HL-60/S4 treated with retinoic acid at 250 ng/mL for 4 days and 3 days (cell line): Measurements from ENCODE around the gene DNAAF2.
"Not testable (repeated sequence)": the region's sequence is repeated elsewhere in the genome, so short reads cannot be mapped to it uniquely, and the experiment has no call there.

Experiments
- in situ Hi-C: fragments of 300-500 bp; cut with MboI; formaldehyde crosslinking; loops from 2 replicates; pipeline ENCODE4 v1.7.0; 2022; ENCODE audit warnings: low sequenced_read_pairs

Gene DNAAF2

DNA sequence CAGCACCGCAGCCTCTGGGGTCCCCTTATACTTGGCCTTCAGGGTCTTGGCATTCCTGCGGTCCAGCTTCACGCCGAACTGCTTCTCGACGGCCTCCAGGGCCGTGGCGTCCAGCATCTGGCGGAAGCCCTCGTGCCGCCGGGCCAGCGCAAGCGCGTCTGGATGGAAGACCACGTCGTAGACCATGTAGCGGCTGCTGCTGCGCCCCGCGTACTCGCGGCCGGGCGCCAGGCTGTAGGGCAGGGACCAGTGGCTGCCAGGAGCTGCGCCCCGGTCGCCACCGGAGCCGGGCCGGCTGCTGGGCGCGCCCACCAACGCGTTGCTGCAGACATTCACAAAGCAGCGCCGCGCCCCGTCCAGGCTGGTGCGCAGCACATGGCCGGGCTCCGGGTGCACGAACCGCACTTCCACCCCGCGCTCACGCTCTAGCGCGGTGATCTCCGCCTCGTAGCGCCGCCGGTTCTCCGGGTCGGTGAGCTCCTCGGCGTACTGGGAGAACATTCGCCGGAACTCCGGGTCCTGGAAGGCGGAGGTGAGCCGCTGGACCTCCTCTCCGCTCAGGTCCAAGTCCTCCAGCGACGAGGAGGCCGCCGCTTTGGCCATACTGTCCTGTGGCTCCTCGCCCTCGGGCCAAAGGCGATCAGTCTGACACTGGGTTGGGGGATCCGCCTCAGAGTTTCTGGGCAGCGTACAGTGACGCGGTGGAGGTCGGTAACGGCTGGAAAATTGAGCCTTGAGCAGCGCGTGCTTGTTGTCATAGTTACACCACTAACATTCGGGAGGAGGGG lies at the start of gene DNAAF2:
Gene DNAAF2 (minus strand): TSS at position 698 of the 788 bp plus-strand sequence. CDS start 95 bp downstream, at position 603.
- in situ Hi-C loops = no loop called here

- in situ Hi-C loops = no loop called here
These were observed 44.2 kb upstream of the DNAAF2 start for GRCh38 chr14:49679271-49679670.

GRCh38 chr14:49677643-49678042 lies 42.6 kb upstream of the DNAAF2 start:
- in situ Hi-C loops = no loop called here

GRCh38 chr14:49673586-49673985 lies 38.5 kb upstream of the DNAAF2 start:
- in situ Hi-C loops = no loop called here

- in situ Hi-C loops = no loop called here
These were observed 35.4 kb upstream of the DNAAF2 start for GRCh38 chr14:49670475-49670874.

DNA sequence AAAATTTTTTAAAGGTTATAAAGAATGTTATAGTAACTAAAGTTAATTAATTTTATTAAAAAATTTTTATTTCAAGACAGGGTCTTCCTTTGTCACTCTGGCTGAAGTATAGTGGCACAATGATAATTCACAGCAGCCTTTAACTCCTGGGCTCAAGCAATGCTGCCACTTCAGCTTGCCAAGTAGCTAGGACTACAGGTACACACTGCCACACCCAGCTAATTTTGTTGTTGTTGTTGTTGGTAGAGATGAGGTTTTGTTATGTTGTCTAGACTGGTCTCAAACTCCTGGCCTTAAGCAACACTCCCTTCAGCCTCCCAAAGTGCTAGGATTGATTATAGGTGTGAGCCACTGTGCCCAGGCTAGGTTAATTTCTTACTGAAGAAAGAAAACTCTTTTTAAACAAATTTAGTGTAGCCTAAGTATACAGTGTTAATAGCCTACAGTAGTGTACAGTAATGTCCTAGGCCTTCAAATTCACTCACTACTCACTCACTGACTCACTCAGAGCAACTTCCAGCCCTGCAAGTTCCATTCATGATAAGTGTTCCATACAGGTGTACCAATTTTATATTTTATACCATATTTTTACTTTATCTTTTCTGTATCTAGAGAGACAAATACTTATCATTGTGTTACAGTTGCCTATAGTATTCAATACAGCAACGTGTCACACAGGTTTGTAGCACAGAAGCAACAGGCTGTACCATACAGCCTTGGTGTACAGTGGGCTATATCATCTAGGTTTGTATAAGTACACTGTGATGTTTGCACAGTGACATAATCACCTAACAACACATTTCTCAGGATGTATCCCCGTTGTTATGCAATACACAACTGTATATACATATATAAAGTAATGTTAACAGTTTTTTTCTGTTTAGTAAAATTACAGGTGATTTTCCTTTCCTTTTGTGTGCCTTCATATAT lies 24.7 kb upstream of the DNAAF2 start:
- in situ Hi-C loops = no loop called here

GRCh38 chr14:49657500-49657899 lies 22.5 kb upstream of the DNAAF2 start:
- in situ Hi-C loops = not testable (repeated sequence)

GRCh38 chr14:49654511-49654910 lies 19.5 kb upstream of the DNAAF2 start:
- in situ Hi-C loops = no loop called here

DNA sequence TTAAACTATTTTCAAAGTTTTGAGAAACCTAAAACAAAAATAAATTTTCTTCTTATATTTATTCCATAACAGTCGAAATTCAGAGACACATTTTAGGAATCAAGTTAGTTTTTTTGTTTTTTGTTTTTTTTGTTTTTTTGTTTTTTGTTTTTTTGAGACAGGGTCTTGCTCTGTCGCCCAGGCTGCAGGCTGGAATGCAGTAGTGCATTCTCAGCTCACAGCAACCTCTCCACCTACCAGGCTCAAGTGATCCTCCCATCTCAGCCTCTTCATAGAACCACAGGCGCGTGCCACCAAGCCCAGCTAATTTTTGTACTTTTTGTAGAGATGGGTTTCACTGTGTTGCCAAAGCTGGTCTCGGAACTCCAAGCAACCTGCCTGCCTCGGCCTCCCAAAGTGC lies 18.5 kb upstream of the DNAAF2 start:
- in situ Hi-C loops = no loop called here

- in situ Hi-C loops = no loop called here
These were observed 7.1 kb upstream of the DNAAF2 start for GRCh38 chr14:49642163-49642562.

GRCh38 chr14:49641697-49642129 lies 6.7 kb upstream of the DNAAF2 start:
- in situ Hi-C loops = no loop called here

GRCh38 chr14:49640540-49641417 lies 5.7 kb upstream of the DNAAF2 start:
- in situ Hi-C loops = no loop called here

DNA sequence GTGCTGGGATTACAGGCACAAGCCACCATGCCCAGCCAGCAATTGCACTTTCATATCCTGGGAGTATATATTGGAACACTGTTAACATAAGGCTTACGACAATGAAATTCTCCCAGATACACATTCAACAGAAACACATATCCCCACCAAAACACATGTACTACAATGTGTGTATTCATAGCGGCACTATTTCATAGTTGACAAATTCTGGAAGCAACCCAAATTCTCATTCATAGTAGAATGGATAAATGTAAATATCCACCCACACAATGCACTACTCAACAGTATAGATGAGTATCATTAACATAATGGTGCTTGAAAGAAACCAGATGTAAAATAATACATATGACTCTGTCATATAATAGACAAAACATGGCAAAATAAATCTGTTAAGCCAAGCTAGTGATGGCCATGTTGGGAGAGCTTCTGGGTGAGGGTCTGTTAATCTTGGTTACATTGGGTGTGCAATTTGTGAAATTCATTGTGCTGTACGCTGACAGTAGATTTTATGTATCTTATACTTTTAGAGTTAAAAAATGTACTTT lies 2.6 kb upstream of the DNAAF2 start:
- in situ Hi-C loops = no loop called here

GRCh38 chr14:49636866-49637265 lies 1.8 kb upstream of the DNAAF2 start:
- in situ Hi-C loops = no loop called here

GRCh38 chr14:49633640-49634546 lies 1.2 kb downstream of the DNAAF2 start:
- in situ Hi-C loops = no loop called here

DNA sequence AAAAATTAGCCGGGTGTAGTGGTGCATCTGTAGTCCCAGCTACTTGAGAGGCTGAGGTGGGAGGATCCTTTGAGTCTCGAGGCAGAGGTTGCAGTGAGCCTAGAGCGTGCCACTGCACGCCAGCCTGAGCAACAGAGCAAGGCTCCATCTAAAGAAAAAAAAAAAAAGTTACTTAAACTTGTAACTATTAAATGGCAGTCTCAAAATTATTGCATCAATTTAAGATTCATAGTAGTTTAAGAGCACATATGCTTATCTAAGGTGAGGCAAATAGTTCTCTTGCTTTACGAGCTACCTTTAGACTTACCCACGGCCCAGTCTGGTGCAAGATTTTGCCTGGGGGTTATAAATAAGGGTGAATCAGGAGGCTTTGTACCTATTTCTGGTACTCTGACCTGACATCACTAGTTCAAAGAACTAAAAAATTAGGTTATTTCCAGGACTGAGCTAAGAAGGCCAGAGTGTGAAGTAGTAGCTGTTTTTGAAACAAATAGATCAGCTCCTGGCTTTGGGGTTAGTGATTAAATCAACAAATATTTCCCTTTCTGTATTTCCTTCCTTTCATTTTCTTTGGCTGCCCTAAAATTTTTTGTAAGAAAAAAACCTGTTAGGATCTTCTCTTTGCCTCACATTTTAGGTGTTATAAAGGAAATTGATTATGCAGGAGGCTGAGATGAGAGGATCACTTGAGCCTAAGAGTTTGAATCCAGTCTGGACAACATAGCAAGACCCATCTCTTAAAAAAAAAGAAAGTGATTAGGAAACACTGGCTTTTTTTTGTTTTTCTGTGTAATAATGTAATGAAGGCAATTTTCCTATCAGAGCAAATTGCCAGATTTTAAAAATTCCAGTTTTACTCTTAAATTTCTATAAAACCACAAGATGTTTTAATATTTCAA lies 10.9 kb downstream of the DNAAF2 start:
- in situ Hi-C loops = no loop called here

GRCh38 chr14:49623387-49623786 lies 11.7 kb downstream of the DNAAF2 start:
- in situ Hi-C loops = no loop called here

- in situ Hi-C loops = no loop called here
These were observed 12.9 kb downstream of the DNAAF2 start for GRCh38 chr14:49622022-49622607.
